Measurements from ENCODE around the gene ACADL.

The ACADL gene

GRCh38 chr2:210262036-210262435 lies 36.8 kb upstream of the ACADL start:
- H3K4me3 ChIP-seq, result no peak overlapping the region
- no peak overlapping the region for H3K27ac ChIP-seq
- no peak for TF ChIP-seq CTCF (IDR thresholded peaks at IDR 0.05)
- no peak for DNase-seq (ENCODE audit: low spot score)

- DNase-seq (ENCODE audit: low spot score), result no peak
- TF ChIP-seq CTCF (IDR thresholded peaks at IDR 0.05), result no peak
- no peak overlapping the region for H3K4me3 ChIP-seq
- no peak overlapping the region for H3K27ac ChIP-seq
Observed at GRCh38 chr2:210259687-210260086, 34.4 kb upstream of the ACADL start.

GRCh38 chr2:210252699-210253606 lies 27.7 kb upstream of the ACADL start:
- DNase-seq (ENCODE audit: low spot score), result no peak
- no peak overlapping the region for H3K4me3 ChIP-seq
- H3K27ac ChIP-seq, result no peak overlapping the region
- TF ChIP-seq CTCF (IDR thresholded peaks at IDR 0.05), result no peak

GRCh38 chr2:210250622-210251021 lies 25.4 kb upstream of the ACADL start:
- H3K4me3 ChIP-seq, result no peak overlapping the region
- H3K27ac ChIP-seq, result no peak overlapping the region
- no peak for TF ChIP-seq CTCF (IDR thresholded peaks at IDR 0.05)
- no peak for DNase-seq (ENCODE audit: low spot score)

- no peak for TF ChIP-seq CTCF (IDR thresholded peaks at IDR 0.05)
- no peak overlapping the region for H3K27ac ChIP-seq
- DNase-seq (ENCODE audit: low spot score), result no peak
- H3K4me3 ChIP-seq, result no peak overlapping the region
Observed at GRCh38 chr2:210233487-210233886, 8.2 kb upstream of the ACADL start.

- no peak for TF ChIP-seq CTCF (IDR thresholded peaks at IDR 0.05)
- no peak for DNase-seq (ENCODE audit: low spot score)
- H3K27ac ChIP-seq, result no peak overlapping the region
- no peak overlapping the region for H3K4me3 ChIP-seq
Observed at GRCh38 chr2:210230984-210231383, 5.7 kb upstream of the ACADL start.

GRCh38 chr2:210230518-210230917 lies 5.3 kb upstream of the ACADL start:
- no peak for TF ChIP-seq CTCF (IDR thresholded peaks at IDR 0.05)
- H3K4me3 ChIP-seq, result no peak overlapping the region
- H3K27ac ChIP-seq, result no peak overlapping the region
- no peak for DNase-seq (ENCODE audit: low spot score)

Data from coronary artery (tissue), 2 donors.